ENCODE results near the gene TMIE.

Gene TMIE

GRCh38 chr3:46666453-46666845 lies 34.7 kb upstream of the TMIE start:
- ATAC-seq: no peak
- H3K36me3 Mint-ChIP-seq: no peaks in the 10 kb centered on the region
- no peaks in the 10 kb centered on the region for H3K4me1 Mint-ChIP-seq
- H3K4me3 Mint-ChIP-seq: no peak overlapping the region
- H3K27ac Mint-ChIP-seq: no peak overlapping the region
- no peaks in the 10 kb centered on the region for H3K9me3 Mint-ChIP-seq
- DNase-seq (ENCODE audit: low spot score in 2 of 2): no peak

GRCh38 chr3:46667061-46667621 lies 34.1 kb upstream of the TMIE start:
- no peaks in the 10 kb centered on the region for H3K9me3 Mint-ChIP-seq
- ATAC-seq (peak; percentile 5), DNase-seq (ENCODE audit: low spot score in 2 of 2) (no peak)
- H3K27ac Mint-ChIP-seq: no peak overlapping the region
- no peak overlapping the region for H3K4me3 Mint-ChIP-seq
- H3K36me3 Mint-ChIP-seq: no peaks in the 10 kb centered on the region
- no peaks in the 10 kb centered on the region for H3K4me1 Mint-ChIP-seq

GRCh38 chr3:46667657-46668056 lies 33.5 kb upstream of the TMIE start:
- Mint-ChIP-seq H3K4me3 (no peak overlapping the region), H3K36me3 (no peaks in the 10 kb centered on the region), H3K4me1 (no peaks in the 10 kb centered on the region), H3K9me3 (no peaks in the 10 kb centered on the region), H3K27ac (no peak overlapping the region)
- ATAC-seq (no peak), DNase-seq (ENCODE audit: low spot score in 2 of 2) (no peak)

- H3K27ac Mint-ChIP-seq: no peak overlapping the region
- no peaks in the 10 kb centered on the region for H3K9me3 Mint-ChIP-seq
- H3K36me3 Mint-ChIP-seq: no peaks in the 10 kb centered on the region
- ATAC-seq (no peak), DNase-seq (ENCODE audit: low spot score in 2 of 2) (no peak)
- H3K4me3 Mint-ChIP-seq: no peak overlapping the region
- H3K4me1 Mint-ChIP-seq: no peaks in the 10 kb centered on the region
Measured at GRCh38 chr3:46668116-46668515, 33.1 kb upstream of the TMIE start.

- DNase-seq (ENCODE audit: low spot score in 2 of 2) (no peak), ATAC-seq (no peak)
- no peak overlapping the region for H3K4me3 Mint-ChIP-seq
- no peaks in the 10 kb centered on the region for H3K4me1 Mint-ChIP-seq
- H3K9me3 Mint-ChIP-seq: no peaks in the 10 kb centered on the region
- H3K36me3 Mint-ChIP-seq: no peaks in the 10 kb centered on the region
- no peak overlapping the region for H3K27ac Mint-ChIP-seq
Measured at GRCh38 chr3:46668591-46668990, 32.6 kb upstream of the TMIE start.

- ATAC-seq: no peak
- H3K9me3 Mint-ChIP-seq: no peaks in the 10 kb centered on the region
Measured at GRCh38 chr3:46669191-46669999, 31.8 kb upstream of the TMIE start.

GRCh38 chr3:46670000-46670890 lies 30.9 kb upstream of the TMIE start:
- Mint-ChIP-seq H3K9me3 (no peaks in the 10 kb centered on the region), H3K36me3 (no peaks in the 10 kb centered on the region), H3K4me1 (no peaks in the 10 kb centered on the region), H3K4me3 (no peak overlapping the region), H3K27ac (no peak overlapping the region)
- no peak for ATAC-seq
- DNase-seq (ENCODE audit: low spot score in 2 of 2): no peak

More at GRCh38 chr3:46669191-46669999, 31.8 kb upstream of the TMIE start:
- Mint-ChIP-seq H3K4me3 (no peak overlapping the region), H3K36me3 (no peaks in the 10 kb centered on the region), H3K27ac (no peak overlapping the region), H3K4me1 (no peaks in the 10 kb centered on the region)
- DNase-seq (ENCODE audit: low spot score in 2 of 2): no peak

- H3K4me1 Mint-ChIP-seq: no peaks in the 10 kb centered on the region
- H3K9me3 Mint-ChIP-seq: no peaks in the 10 kb centered on the region
- DNase-seq (ENCODE audit: low spot score in 2 of 2) (no peak), ATAC-seq (no peak)
- H3K27ac Mint-ChIP-seq: no peak overlapping the region
- H3K4me3 Mint-ChIP-seq: no peak overlapping the region
- H3K36me3 Mint-ChIP-seq: no peaks in the 10 kb centered on the region
Measured at GRCh38 chr3:46670891-46671427, 30.2 kb upstream of the TMIE start.

GRCh38 chr3:46671541-46672348 lies 29.4 kb upstream of the TMIE start:
- Mint-ChIP-seq H3K4me3 (no peak overlapping the region), H3K4me1 (no peaks in the 10 kb centered on the region), H3K36me3 (no peaks in the 10 kb centered on the region), H3K9me3 (no peaks in the 10 kb centered on the region), H3K27ac (no peak overlapping the region)
- ATAC-seq (no peak), DNase-seq (ENCODE audit: low spot score in 2 of 2) (no peak)

- H3K27ac Mint-ChIP-seq: no peak overlapping the region
- no peaks in the 10 kb centered on the region for H3K36me3 Mint-ChIP-seq
Measured at GRCh38 chr3:46672349-46672695, 28.9 kb upstream of the TMIE start.

GRCh38 chr3:46673151-46674030 lies 27.8 kb upstream of the TMIE start:
- no peak for ATAC-seq
- Mint-ChIP-seq H3K36me3 (no peaks in the 10 kb centered on the region), H3K9me3 (no peaks in the 10 kb centered on the region), H3K4me1 (no peaks in the 10 kb centered on the region), H3K4me3 (no peak overlapping the region), H3K27ac (no peak overlapping the region)
- no peak for DNase-seq (ENCODE audit: low spot score in 2 of 2)

More at GRCh38 chr3:46672349-46672695, 28.9 kb upstream of the TMIE start:
- DNase-seq (ENCODE audit: low spot score in 2 of 2) (no peak), ATAC-seq (no peak)
- Mint-ChIP-seq H3K9me3 (no peaks in the 10 kb centered on the region), H3K4me1 (no peaks in the 10 kb centered on the region), H3K4me3 (no peak overlapping the region)

- no peak overlapping the region for H3K4me3 Mint-ChIP-seq
- no peak overlapping the region for H3K27ac Mint-ChIP-seq
- no peaks in the 10 kb centered on the region for H3K36me3 Mint-ChIP-seq
- DNase-seq (ENCODE audit: low spot score in 2 of 2) (no peak), ATAC-seq (no peak)
- no peaks in the 10 kb centered on the region for H3K9me3 Mint-ChIP-seq
- no peaks in the 10 kb centered on the region for H3K4me1 Mint-ChIP-seq
Measured at GRCh38 chr3:46674031-46674845, 27.0 kb upstream of the TMIE start.

- DNase-seq (ENCODE audit: low spot score in 2 of 2) (no peak), ATAC-seq (no peak)
- Mint-ChIP-seq H3K4me3 (no peak overlapping the region), H3K4me1 (no peaks in the 10 kb centered on the region), H3K27ac (no peak overlapping the region), H3K36me3 (no peaks in the 10 kb centered on the region), H3K9me3 (no peaks in the 10 kb centered on the region)
Measured at GRCh38 chr3:46675426-46675825, 25.8 kb upstream of the TMIE start.

Measured in stimulated activated effector memory CD8-positive, alpha-beta T cell treated with anti-CD3 and anti-CD28 coated beads, Interleukin-12 subunit alpha, Interleukin-12 subunit beta, amount 100 ng/mL, for 72 hours (primary cell).